NT2/D1 (cell line): ENCODE data around the gene ZBTB14.
A peak's percentile ranks its signal among the peaks of the same experiment; 100 is the strongest.

Source experiments
- DNase-seq: peaks from one replicate; pipeline ENCODE4 v3.0.0-alpha.2; 2011; ENCODE audit warnings: low read depth, low spot score
- H3K27me3 ChIP-seq: 2 replicates; pipeline ENCODE4 v1.6.0; 2011; ENCODE audit warnings: mild to moderate bottlenecking; ENCODE audit not compliant: insufficient read length, insufficient read depth
- H3K36me3 ChIP-seq: 2 replicates; pipeline ENCODE4 v1.6.1; 2011; ENCODE audit warnings: mild to moderate bottlenecking, low read length, mixed read lengths; ENCODE audit not compliant: insufficient read depth, insufficient read length
- H3K4me1 ChIP-seq: 2 replicates; pipeline ENCODE4 v1.5.1; 2011; ENCODE audit not compliant: insufficient read depth, insufficient read length
- H3K4me3 ChIP-seq: 2 replicates; pipeline ENCODE4 v1.5.1; 2011; ENCODE audit warnings: low read depth; ENCODE audit not compliant: insufficient read length
- H3K9ac ChIP-seq: 2 replicates; pipeline ENCODE4 v1.6.0; 2011; ENCODE audit warnings: low read depth; ENCODE audit not compliant: insufficient read length
- H3K9me3 ChIP-seq: 2 replicates; pipeline ENCODE4 v1.5.1; 2011; ENCODE audit warnings: mild to moderate bottlenecking, low read length; ENCODE audit not compliant: insufficient read depth
- SUZ12 ChIP-seq: IDR thresholded peaks from 2 replicates; pipeline ENCODE4 v1.6.1; 2011; ENCODE audit not compliant: insufficient read length, insufficient read depth; ENCODE audit errors: extremely low read depth
- YY1 ChIP-seq: IDR thresholded peaks from 2 replicates; pipeline ENCODE4 v1.6.1; 2011; ENCODE audit not compliant: insufficient read length, insufficient read depth
- ZNF274 ChIP-seq: IDR thresholded peaks from 2 replicates; pipeline ENCODE4 v1.6.1; 2011; ENCODE audit warnings: mild to moderate bottlenecking, low read depth, low read length

The ZBTB14 gene

GRCh38 chr18:5298156-5298852 is 2.8 kb upstream of the ZBTB14 start:
- no peak overlapping the region for H3K4me3 ChIP-seq
- DNase-seq: no peak
- no peaks in the 10 kb centered on the region for H3K4me1 ChIP-seq
- H3K9me3 ChIP-seq: no peaks in the 10 kb centered on the region
- no peaks in the 10 kb centered on the region for H3K36me3 ChIP-seq
- peaks cover 11% of the 10 kb centered on the region for H3K27me3 ChIP-seq
- no peak overlapping the region for H3K9ac ChIP-seq
- TF ChIP-seq YY1: no peak
- no peak for TF ChIP-seq ZNF274
- no peak for TF ChIP-seq SUZ12

- H3K36me3 ChIP-seq: peaks cover 3% of the 10 kb centered on the region
- H3K9ac ChIP-seq: peak overlapping the region; percentile 73
- DNase-seq: no peak
- H3K4me1 ChIP-seq: no peaks in the 10 kb centered on the region
- TF ChIP-seq SUZ12 (no peak), ZNF274 (no peak), YY1 (no peak)
- H3K4me3 ChIP-seq: no peak overlapping the region
- no peaks in the 10 kb centered on the region for H3K9me3 ChIP-seq
- peaks cover 11% of the 10 kb centered on the region for H3K27me3 ChIP-seq
Observed at GRCh38 chr18:5297597-5297996, 2.1 kb upstream of the ZBTB14 start.

- Histone ChIP-seq H3K36me3 (peaks cover 11% of the 10 kb centered on the region), H3K9me3 (no peaks in the 10 kb centered on the region), H3K9ac (peak overlapping the region; percentile 73), H3K4me1 (no peaks in the 10 kb centered on the region), H3K4me3 (peak overlapping the region; percentile 55), H3K27me3 (peaks cover 11% of the 10 kb centered on the region)
- peak; percentile 81 for DNase-seq
- TF ChIP-seq ZNF274: no peak
- TF ChIP-seq SUZ12: no peak
- TF ChIP-seq YY1: no peak
Observed at GRCh38 chr18:5296706-5297320, 1.3 kb upstream of the ZBTB14 start.

GRCh38 chr18:5295981-5296705 is 617 bp upstream of the ZBTB14 start:
- DNase-seq: peak; percentile 87
- H3K9ac ChIP-seq: peak overlapping the region; percentile 79
- peak overlapping the region; percentile 55 for H3K4me3 ChIP-seq
- peaks cover 11% of the 10 kb centered on the region for H3K27me3 ChIP-seq
- peaks cover 18% of the 10 kb centered on the region for H3K36me3 ChIP-seq
- no peaks in the 10 kb centered on the region for H3K4me1 ChIP-seq
- no peaks in the 10 kb centered on the region for H3K9me3 ChIP-seq
- TF ChIP-seq YY1 (no peak), ZNF274 (no peak), SUZ12 (no peak)

- Histone ChIP-seq H3K27me3 (peaks cover 11% of the 10 kb centered on the region), H3K4me3 (peak overlapping the region; percentile 71), H3K4me1 (no peaks in the 10 kb centered on the region), H3K9ac (peak overlapping the region; percentile 80), H3K9me3 (no peaks in the 10 kb centered on the region), H3K36me3 (peaks cover 30% of the 10 kb centered on the region)
- peak; percentile 20 for DNase-seq
- TF ChIP-seq ZNF274 (no peak), YY1 (no peak), SUZ12 (no peak)
Observed at GRCh38 chr18:5294457-5295230, 882 bp downstream of the ZBTB14 start.

- Histone ChIP-seq H3K27me3 (peaks cover 11% of the 10 kb centered on the region), H3K4me1 (no peaks in the 10 kb centered on the region), H3K9ac (peak overlapping the region; percentile 80), H3K9me3 (no peaks in the 10 kb centered on the region), H3K36me3 (peaks cover 30% of the 10 kb centered on the region), H3K4me3 (peak overlapping the region; percentile 71)
- DNase-seq: no peak
- no peak for TF ChIP-seq SUZ12
- no peak for TF ChIP-seq YY1
- no peak for TF ChIP-seq ZNF274
Observed at GRCh38 chr18:5294113-5294456, 1.4 kb downstream of the ZBTB14 start.
